Mesenteric fat pad (tissue), 1 donor: ENCODE measurements around the gene GJB2. TPM values are rescaled to one million over a fixed set of nuclear protein-coding genes. Genes with fewer than 3 reads are reported as not detected.
"Not testable (repeated sequence)": the region's sequence is repeated elsewhere in the genome, so short reads cannot be mapped to it uniquely, and the experiment has no call there.

Experiments
- DNase-seq: peaks from one replicate; pipeline ENCODE4 v3.0.0-alpha.2; 2020; ENCODE audit warnings: low spot score
- total RNA-seq: library from RNA; stranded (reverse); fragmentation: NEBNext Ultra II Directional; extraction: Animal tissue kit (Norgen Biotek cat#: 25700); gene quantifications from one replicate; pipeline ENCODE4 v1.2.1, GENCODE V29; 2021
- donor health status: DM: yes; HTN: yes; CAD: no.

The GJB2 gene
- total RNA-seq, 1 donor from 2014 or later, result 0.26 TPM

GRCh38 chr13:20171364-20171763 lies 21.4 kb downstream of the GJB2 start:
- no peak for DNase-seq

- no peak for DNase-seq
Observed at GRCh38 chr13:20170921-20171320, 21.8 kb downstream of the GJB2 start.

GRCh38 chr13:20168396-20168795 lies 24.3 kb downstream of the GJB2 start:
- no peak for DNase-seq

GRCh38 chr13:20165417-20166257 lies 27.1 kb downstream of the GJB2 start:
- DNase-seq, result no peak

- no peak for DNase-seq
Observed at GRCh38 chr13:20161951-20162300, 30.8 kb downstream of the GJB2 start.

- DNase-seq, result no peak
Observed at GRCh38 chr13:20161275-20161950, 31.3 kb downstream of the GJB2 start.

GRCh38 chr13:20160306-20161274 lies 32.1 kb downstream of the GJB2 start, which contains the start of gene GJA3:
TSS of gene GJA3 (minus strand) at chr13:20161052. CDS start at chr13:20143288, 17,764 bp downstream.
- DNase-seq, result no peak

GRCh38 chr13:20159646-20160305 lies 33.0 kb downstream of the GJB2 start:
- DNase-seq, result no peak

GRCh38 chr13:20157151-20157796 lies 35.5 kb downstream of the GJB2 start:
- no peak for DNase-seq

- no peak for DNase-seq
Observed at GRCh38 chr13:20156702-20157101, 36.0 kb downstream of the GJB2 start.

- not testable (repeated sequence) for DNase-seq
Observed at GRCh38 chr13:20153290-20153689, 39.4 kb downstream of the GJB2 start.

GRCh38 chr13:20151612-20152011 lies 41.1 kb downstream of the GJB2 start:
- no peak for DNase-seq

- no peak for DNase-seq
Observed at GRCh38 chr13:20151016-20151415, 41.7 kb downstream of the GJB2 start.

GRCh38 chr13:20150561-20150960 lies 42.2 kb downstream of the GJB2 start:
- no peak for DNase-seq

- no peak for DNase-seq
Observed at GRCh38 chr13:20149762-20150161, 43.0 kb downstream of the GJB2 start.

GRCh38 chr13:20148501-20149183 lies 44.1 kb downstream of the GJB2 start:
- no peak for DNase-seq

GRCh38 chr13:20146381-20146780 lies 46.4 kb downstream of the GJB2 start:
- no peak for DNase-seq

- DNase-seq, result no peak
Observed at GRCh38 chr13:20145521-20145920, 47.2 kb downstream of the GJB2 start.

- no peak for DNase-seq
Observed at GRCh38 chr13:20144141-20144850, 48.4 kb downstream of the GJB2 start.
